NB4 (cell line): ENCODE data around the gene VPREB3.
A peak's percentile ranks its signal among the peaks of the same experiment; 100 is the strongest.

Source experiments
- DNase-seq: peaks from one replicate; pipeline ENCODE4 v3.0.0; 2010; ENCODE audit warnings: low read depth
- H3K4me3 ChIP-seq: one replicate; pipeline ENCODE4 v1.5.1; 2011; ENCODE audit warnings: mild to moderate bottlenecking, low read depth, low read length, moderate library complexity
- CTCF ChIP-seq: IDR thresholded peaks from one replicate; pipeline ENCODE4 v1.5.1; 2012; ENCODE audit warnings: low read depth, low read length
- MAX ChIP-seq: IDR thresholded peaks from 2 replicates; pipeline ENCODE4 v1.6.1; 2011; ENCODE audit warnings: low read depth, low read length
- MYC ChIP-seq: IDR thresholded peaks from 2 replicates; pipeline ENCODE4 v1.6.1; 2011; ENCODE audit warnings: low read depth, low read length
- POLR2A ChIP-seq: IDR thresholded peaks from 2 replicates; pipeline ENCODE4 v1.6.1; 2011; ENCODE audit warnings: mild to moderate bottlenecking; ENCODE audit not compliant: insufficient read length; ENCODE audit errors: extremely low read depth

Gene VPREB3

GRCh38 chr22:23775779-23776375 lies 21.7 kb upstream of the VPREB3 start:
- no peak overlapping the region for H3K4me3 ChIP-seq
- TF ChIP-seq MYC = no peak
- TF ChIP-seq CTCF = no peak
- no peak for TF ChIP-seq MAX
- TF ChIP-seq POLR2A = no peak
- DNase-seq = no peak

GRCh38 chr22:23774922-23775436 lies 20.8 kb upstream of the VPREB3 start:
- DNase-seq = no peak
- TF ChIP-seq MAX = no peak
- TF ChIP-seq CTCF = no peak
- TF ChIP-seq MYC = no peak
- no peak for TF ChIP-seq POLR2A
- H3K4me3 ChIP-seq = no peak overlapping the region

GRCh38 chr22:23774114-23774921 lies 20.1 kb upstream of the VPREB3 start:
- H3K4me3 ChIP-seq = no peak overlapping the region
- no peak for TF ChIP-seq CTCF
- no peak for TF ChIP-seq MYC
- no peak for TF ChIP-seq MAX
- TF ChIP-seq POLR2A = no peak
- DNase-seq = no peak

GRCh38 chr22:23773483-23774113 lies 19.4 kb upstream of the VPREB3 start:
- no peak for DNase-seq
- TF ChIP-seq POLR2A (no peak), MYC (no peak), CTCF (no peak), MAX (no peak)
- H3K4me3 ChIP-seq = no peak overlapping the region

GRCh38 chr22:23772649-23773473 lies 18.6 kb upstream of the VPREB3 start, which contains the start of gene MMP11:
Gene MMP11 (plus strand): TSS chr22:23772849. CDS start chr22:23772871, 22 bp downstream.
- TF ChIP-seq CTCF = no peak
- TF ChIP-seq MAX = no peak
- TF ChIP-seq POLR2A = no peak
- no peak for TF ChIP-seq MYC
- no peak within 1 kb of the TSS for H3K4me3 ChIP-seq
- peak; percentile 46 for DNase-seq
